ENCODE measurements around the gene CCDC88C.
"Not testable (repeated sequence)": the region's sequence is repeated elsewhere in the genome, so short reads cannot be mapped to it uniquely, and the experiment has no call there.

The CCDC88C gene

GRCh38 chr14:91454580-91454979 lies 37.0 kb upstream of the CCDC88C start:
- H3K27ac ChIP-seq (ENCODE audit: insufficient read depth in 1 of 2, low read depth in 1 of 2, low read length in 2 of 2, poor library complexity in 1 of 2, severe bottlenecking in 2 of 2): no peak overlapping the region
- no peak overlapping the region for H3K4me3 ChIP-seq (ENCODE audit: control insufficient read depth in 1 of 7, extremely low read depth in 1 of 7, insufficient read depth in 4 of 7, low read depth in 2 of 7, low read length in 6 of 7)
- 100% methylated on average over 1 of the region's 3 CpGs for WGBS (ENCODE audit: insufficient coverage)
- H3K4me1 ChIP-seq (ENCODE audit: control extremely low read depth in 1 of 4, control insufficient read depth in 4 of 4, insufficient read depth in 4 of 4, low read length in 3 of 4): peaks cover 0 to 9% (median 0%) of the 10 kb centered on the region in 4 experiments
- no peaks in the 10 kb centered on the region for H3K9me3 ChIP-seq (ENCODE audit: control extremely low read depth in 1 of 5, control insufficient read depth in 4 of 5, insufficient read depth in 2 of 5, low read depth in 1 of 5, low read length in 4 of 5)
- ChIA-PET CTCF (interaction anchor here (0.6 to 1.9 kb wide), 4 partner anchors 10 to 128 kb away, joined by 3 to 7 read pairs (median 4); no protein-coding TSS in a partner anchor), POLR2A (no interaction called here)
- peaks cover 6 to 39% (median 23%) of the 10 kb centered on the region in 4 experiments for H3K36me3 ChIP-seq (ENCODE audit: control insufficient read depth in 4 of 4, insufficient read depth in 4 of 4, low read length in 3 of 4)
- no peaks in the 10 kb centered on the region for H3K27me3 ChIP-seq (replicated peaks in 2 of 5; ENCODE audit: control insufficient read depth in 4 of 5, insufficient read depth in 5 of 5, low read length in 4 of 5)
- no peak for DNase-seq

GRCh38 chr14:91454155-91454554 lies 36.5 kb upstream of the CCDC88C start:
- POLR2A ChIA-PET: no interaction called here
- H3K27me3 ChIP-seq (replicated peaks in 2 of 5; ENCODE audit: control insufficient read depth in 4 of 5, insufficient read depth in 5 of 5, low read length in 4 of 5): no peaks in the 10 kb centered on the region
- CTCF ChIA-PET: interaction anchor here (0.6 to 1.9 kb wide), 6 partner anchors 10 to 128 kb away, joined by 3 to 7 read pairs (median 3); no protein-coding TSS in a partner anchor
- H3K4me1 ChIP-seq (ENCODE audit: control extremely low read depth in 1 of 4, control insufficient read depth in 4 of 4, insufficient read depth in 4 of 4, low read length in 3 of 4): peaks cover 0 to 9% (median 0%) of the 10 kb centered on the region in 4 experiments
- no peaks in the 10 kb centered on the region for H3K9me3 ChIP-seq (ENCODE audit: control extremely low read depth in 1 of 5, control insufficient read depth in 4 of 5, insufficient read depth in 2 of 5, low read depth in 1 of 5, low read length in 4 of 5)
- no peak for DNase-seq
- H3K27ac ChIP-seq (ENCODE audit: insufficient read depth in 1 of 2, low read depth in 1 of 2, low read length in 2 of 2, poor library complexity in 1 of 2, severe bottlenecking in 2 of 2): no peak overlapping the region
- H3K4me3 ChIP-seq (ENCODE audit: control insufficient read depth in 1 of 7, extremely low read depth in 1 of 7, insufficient read depth in 4 of 7, low read depth in 2 of 7, low read length in 6 of 7): no peak overlapping the region
- H3K36me3 ChIP-seq (ENCODE audit: control insufficient read depth in 4 of 4, insufficient read depth in 4 of 4, low read length in 3 of 4): peaks cover 6 to 35% (median 21%) of the 10 kb centered on the region in 4 experiments

- 82% methylated on average over 5 of the region's 5 CpGs for WGBS (ENCODE audit: insufficient coverage)
- DNase-seq: no peak
- Histone ChIP-seq H3K27me3 (replicated peaks in 2 of 5; ENCODE audit: control insufficient read depth in 4 of 5, insufficient read depth in 5 of 5, low read length in 4 of 5) (no peaks in the 10 kb centered on the region), H3K36me3 (ENCODE audit: control insufficient read depth in 4 of 4, insufficient read depth in 4 of 4, low read length in 3 of 4) (peaks cover 6 to 31% (median 20%) of the 10 kb centered on the region in 4 experiments), H3K27ac (ENCODE audit: insufficient read depth in 1 of 2, low read depth in 1 of 2, low read length in 2 of 2, poor library complexity in 1 of 2, severe bottlenecking in 2 of 2) (no peak overlapping the region), H3K4me1 (ENCODE audit: control extremely low read depth in 1 of 4, control insufficient read depth in 4 of 4, insufficient read depth in 4 of 4, low read length in 3 of 4) (peaks cover 0 to 9% (median 0%) of the 10 kb centered on the region in 4 experiments), H3K9me3 (ENCODE audit: control extremely low read depth in 1 of 5, control insufficient read depth in 4 of 5, insufficient read depth in 2 of 5, low read depth in 1 of 5, low read length in 4 of 5) (no peaks in the 10 kb centered on the region), H3K4me3 (ENCODE audit: control insufficient read depth in 1 of 7, extremely low read depth in 1 of 7, insufficient read depth in 4 of 7, low read depth in 2 of 7, low read length in 6 of 7) (no peak overlapping the region)
- CTCF ChIA-PET: interaction anchor here (0.6 to 1.9 kb wide), 6 partner anchors 15 to 127 kb away, joined by 3 to 7 read pairs (median 3); no protein-coding TSS in a partner anchor
- POLR2A ChIA-PET: no interaction called here
These were observed 36.1 kb upstream of the CCDC88C start for GRCh38 chr14:91453744-91454143.

- WGBS (ENCODE audit: insufficient coverage): 100% methylated on average over 2 of the region's 6 CpGs
- no peaks in the 10 kb centered on the region for H3K9me3 ChIP-seq (ENCODE audit: control extremely low read depth in 1 of 5, control insufficient read depth in 4 of 5, insufficient read depth in 2 of 5, low read depth in 1 of 5, low read length in 4 of 5)
- H3K36me3 ChIP-seq (ENCODE audit: control insufficient read depth in 4 of 4, insufficient read depth in 4 of 4, low read length in 3 of 4): no peaks in the 10 kb centered on the region
- no peak overlapping the region for H3K27ac ChIP-seq (ENCODE audit: insufficient read depth in 1 of 2, low read depth in 1 of 2, low read length in 2 of 2, poor library complexity in 1 of 2, severe bottlenecking in 2 of 2)
- ChIA-PET CTCF (interaction anchor here (0.8 to 1.6 kb wide), 2 partner anchors 17 kb away, joined by 3 to 5 read pairs; no protein-coding TSS in a partner anchor), POLR2A (no interaction called here)
- H3K27me3 ChIP-seq (replicated peaks in 2 of 5; ENCODE audit: control insufficient read depth in 4 of 5, insufficient read depth in 5 of 5, low read length in 4 of 5): no peaks in the 10 kb centered on the region
- DNase-seq: no peak
- H3K4me3 ChIP-seq (ENCODE audit: control insufficient read depth in 1 of 7, extremely low read depth in 1 of 7, insufficient read depth in 4 of 7, low read depth in 2 of 7, low read length in 6 of 7): no peak overlapping the region
- no peaks in the 10 kb centered on the region for H3K4me1 ChIP-seq (ENCODE audit: control extremely low read depth in 1 of 4, control insufficient read depth in 4 of 4, insufficient read depth in 4 of 4, low read length in 3 of 4)
These were observed 26.9 kb upstream of the CCDC88C start for GRCh38 chr14:91444335-91445020.

- CTCF ChIA-PET: interaction anchor here (1.2 to 2.1 kb wide), 2 partner anchors 15 to 116 kb away, joined by 3 to 7 read pairs; no protein-coding TSS in a partner anchor
- Histone ChIP-seq H3K9me3 (ENCODE audit: control extremely low read depth in 1 of 5, control insufficient read depth in 4 of 5, insufficient read depth in 2 of 5, low read depth in 1 of 5, low read length in 4 of 5) (peaks cover 0 to 12% (median 8%) of the 10 kb centered on the region in 5 experiments), H3K4me3 (ENCODE audit: control insufficient read depth in 1 of 7, extremely low read depth in 1 of 7, insufficient read depth in 4 of 7, low read depth in 2 of 7, low read length in 6 of 7) (no peak overlapping the region), H3K27me3 (replicated peaks in 2 of 5; ENCODE audit: control insufficient read depth in 4 of 5, insufficient read depth in 5 of 5, low read length in 4 of 5) (no peaks in the 10 kb centered on the region), H3K27ac (ENCODE audit: insufficient read depth in 1 of 2, low read depth in 1 of 2, low read length in 2 of 2, poor library complexity in 1 of 2, severe bottlenecking in 2 of 2) (no peak overlapping the region), H3K4me1 (ENCODE audit: control extremely low read depth in 1 of 4, control insufficient read depth in 4 of 4, insufficient read depth in 4 of 4, low read length in 3 of 4) (no peaks in the 10 kb centered on the region), H3K36me3 (ENCODE audit: control insufficient read depth in 4 of 4, insufficient read depth in 4 of 4, low read length in 3 of 4) (no peaks in the 10 kb centered on the region)
- POLR2A ChIA-PET: no interaction called here
- no peak for DNase-seq
- WGBS (ENCODE audit: insufficient coverage): 100% methylated on average over 1 of the region's 1 CpG
These were observed 21.7 kb upstream of the CCDC88C start for GRCh38 chr14:91439345-91439744.

- ChIA-PET CTCF (interaction anchor here (1.2 to 2.1 kb wide), 3 partner anchors 15 to 116 kb away, joined by 3 to 7 read pairs (median 3); no protein-coding TSS in a partner anchor), POLR2A (no interaction called here)
- no peaks in the 10 kb centered on the region for H3K36me3 ChIP-seq (ENCODE audit: control insufficient read depth in 4 of 4, insufficient read depth in 4 of 4, low read length in 3 of 4)
- DNase-seq: no peak
- H3K9me3 ChIP-seq (ENCODE audit: control extremely low read depth in 1 of 5, control insufficient read depth in 4 of 5, insufficient read depth in 2 of 5, low read depth in 1 of 5, low read length in 4 of 5): peaks cover 0 to 12% (median 8%) of the 10 kb centered on the region in 5 experiments
- no peaks in the 10 kb centered on the region for H3K27me3 ChIP-seq (replicated peaks in 2 of 5; ENCODE audit: control insufficient read depth in 4 of 5, insufficient read depth in 5 of 5, low read length in 4 of 5)
- H3K4me3 ChIP-seq (ENCODE audit: control insufficient read depth in 1 of 7, extremely low read depth in 1 of 7, insufficient read depth in 4 of 7, low read depth in 2 of 7, low read length in 6 of 7): peak overlapping the region in 1 of 7 experiments; percentile 1
- H3K4me1 ChIP-seq (ENCODE audit: control extremely low read depth in 1 of 4, control insufficient read depth in 4 of 4, insufficient read depth in 4 of 4, low read length in 3 of 4): no peaks in the 10 kb centered on the region
- H3K27ac ChIP-seq (ENCODE audit: insufficient read depth in 1 of 2, low read depth in 1 of 2, low read length in 2 of 2, poor library complexity in 1 of 2, severe bottlenecking in 2 of 2): no peak overlapping the region
These were observed 21.2 kb upstream of the CCDC88C start for GRCh38 chr14:91438845-91439244.

- H3K27me3 ChIP-seq (replicated peaks in 2 of 5; ENCODE audit: control insufficient read depth in 4 of 5, insufficient read depth in 5 of 5, low read length in 4 of 5); H3K27ac ChIP-seq (ENCODE audit: insufficient read depth in 1 of 2, low read depth in 1 of 2, low read length in 2 of 2, poor library complexity in 1 of 2, severe bottlenecking in 2 of 2); H3K4me1 ChIP-seq (ENCODE audit: control extremely low read depth in 1 of 4, control insufficient read depth in 4 of 4, insufficient read depth in 4 of 4, low read length in 3 of 4); POLR2A ChIA-PET; DNase-seq; H3K36me3 ChIP-seq (ENCODE audit: control insufficient read depth in 4 of 4, insufficient read depth in 4 of 4, low read length in 3 of 4); CTCF ChIA-PET; H3K4me3 ChIP-seq (ENCODE audit: control insufficient read depth in 1 of 7, extremely low read depth in 1 of 7, insufficient read depth in 4 of 7, low read depth in 2 of 7, low read length in 6 of 7): not testable (repeated sequence)
- H3K9me3 ChIP-seq (ENCODE audit: control extremely low read depth in 1 of 5, control insufficient read depth in 4 of 5, insufficient read depth in 2 of 5, low read depth in 1 of 5, low read length in 4 of 5): peaks cover 0 to 12% (median 8%) of the 10 kb centered on the region in 5 experiments
- 99% methylated on average over 14 of the region's 16 CpGs for WGBS (ENCODE audit: insufficient coverage)
These were observed 18.6 kb upstream of the CCDC88C start for GRCh38 chr14:91436266-91436665.

Measured in common myeloid progenitor, CD34-positive (primary cell).